ENCODE data around the gene RSPO4.
A peak's percentile ranks its signal among the peaks of the same experiment; 100 is the strongest.
"Not testable (repeated sequence)": the region's sequence is repeated elsewhere in the genome, so short reads cannot be mapped to it uniquely, and the experiment has no call there.

The RSPO4 gene

DNA sequence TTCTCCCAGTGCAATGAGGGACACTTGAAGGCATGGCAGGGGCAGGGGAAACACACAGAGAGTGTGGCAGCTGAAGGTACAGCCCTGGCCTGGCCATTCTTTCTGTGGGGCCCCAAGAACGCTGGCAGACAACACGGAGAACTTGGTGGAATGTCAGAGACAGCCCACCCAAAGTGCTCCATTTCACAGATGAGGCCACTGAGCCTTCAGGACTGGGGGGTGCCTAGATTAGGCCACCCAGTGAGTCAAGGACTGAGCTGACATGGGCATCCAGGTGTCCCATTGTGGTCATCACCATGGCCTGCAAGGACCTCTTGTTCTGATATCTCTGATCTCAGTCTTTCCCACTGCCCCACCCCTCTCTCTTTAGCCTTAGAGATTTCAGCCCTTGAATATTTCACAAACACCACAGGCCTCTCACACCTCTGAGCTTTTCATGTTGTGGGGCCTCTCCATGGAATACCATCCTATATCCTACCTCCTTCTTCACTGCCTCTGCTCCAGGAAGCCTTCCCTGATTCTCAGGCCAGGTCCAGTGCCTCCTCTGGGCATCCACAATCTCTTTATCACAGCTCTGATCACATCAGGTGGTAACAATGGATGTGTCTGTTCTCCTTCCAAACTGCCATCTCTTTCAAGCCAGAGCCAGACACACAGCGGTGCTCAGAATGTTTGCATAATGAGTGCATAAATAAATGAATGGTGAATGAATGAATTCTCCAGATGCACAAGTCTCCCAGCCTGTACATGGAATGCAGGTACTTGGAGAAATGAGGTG, 2.0 kb upstream of the RSPO4 start:
- DNase-seq (ENCODE audit: low spot score): no peak

DNA sequence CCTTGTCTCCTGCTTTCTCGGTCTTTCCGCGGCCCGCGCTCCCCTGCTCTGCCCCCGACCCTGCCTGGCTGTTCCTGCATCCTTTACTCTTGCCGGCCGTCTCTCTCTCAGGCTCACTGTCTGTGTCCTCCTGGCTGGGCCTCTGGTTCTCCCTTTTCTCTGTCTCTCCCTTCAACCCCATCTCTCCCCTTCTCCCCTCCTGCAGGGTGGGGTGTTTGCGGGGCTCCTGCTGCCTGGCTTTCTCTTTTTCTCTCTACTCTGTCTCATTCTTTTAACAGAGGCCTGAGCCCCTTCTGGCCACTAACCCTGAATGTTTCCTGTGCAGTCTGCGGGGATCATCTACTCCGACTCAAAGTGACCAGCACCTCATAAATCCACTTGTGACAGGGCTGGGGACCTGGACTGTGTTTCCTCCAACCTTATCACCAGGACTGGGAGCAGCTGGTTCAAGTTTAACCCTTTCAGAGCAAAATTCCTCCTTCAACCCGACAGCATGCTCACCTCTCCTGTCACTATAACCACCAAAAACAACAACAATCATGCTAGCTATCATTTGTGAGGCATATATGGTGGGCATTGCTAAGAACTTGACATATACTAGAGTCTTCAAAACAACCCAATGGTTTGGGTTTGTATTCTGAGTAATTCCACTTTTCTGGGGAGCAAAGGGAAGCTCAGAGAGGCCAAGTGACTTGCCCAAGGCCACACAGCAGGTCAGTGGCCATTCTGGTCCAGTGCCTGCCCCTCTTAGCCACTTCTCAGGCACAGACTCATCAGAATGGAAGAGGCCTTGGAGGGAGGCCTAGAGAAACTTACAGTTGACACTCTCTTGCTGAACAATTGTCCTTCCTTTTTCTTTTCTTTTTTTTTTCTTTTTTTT, 811 bp upstream of the RSPO4 start:
- no peak for DNase-seq (ENCODE audit: low spot score)

GRCh38 chr20:1001116-1001515, 995 bp downstream of the RSPO4 start:
- no peak for DNase-seq (ENCODE audit: low spot score)

DNA sequence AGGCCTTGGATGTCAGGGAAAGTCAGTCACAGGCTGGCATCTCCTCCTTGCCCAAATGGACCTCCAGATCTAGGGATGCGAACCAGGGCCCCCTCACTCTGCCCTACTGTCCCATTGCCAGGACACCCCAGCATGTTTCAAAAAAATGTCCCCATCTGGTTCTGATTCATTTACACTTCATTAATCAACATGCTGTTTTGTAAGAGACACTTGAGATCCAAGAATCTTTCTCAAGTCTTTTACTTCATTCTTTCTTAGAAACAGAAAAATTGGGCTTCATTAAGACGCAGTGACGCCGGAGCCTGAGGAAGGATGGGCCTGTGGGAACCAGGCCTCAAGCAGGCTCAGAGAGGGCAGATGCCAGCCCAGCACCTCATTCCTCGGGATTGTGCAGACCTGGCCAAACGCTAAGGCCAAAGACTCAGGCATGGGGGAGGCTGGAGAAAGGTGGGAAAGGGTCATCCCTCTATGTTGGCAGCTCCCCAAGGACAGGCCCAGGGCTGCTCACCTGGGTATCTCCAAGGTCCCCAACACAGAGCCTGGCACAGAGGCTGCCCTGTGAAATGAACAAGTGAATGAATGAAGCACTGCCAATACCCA, 3.8 kb downstream of the RSPO4 start:
- DNase-seq (ENCODE audit: low spot score): no peak

- DNase-seq (ENCODE audit: low spot score): no peak
Observed at GRCh38 chr20:997486-997885, 4.6 kb downstream of the RSPO4 start.

DNA sequence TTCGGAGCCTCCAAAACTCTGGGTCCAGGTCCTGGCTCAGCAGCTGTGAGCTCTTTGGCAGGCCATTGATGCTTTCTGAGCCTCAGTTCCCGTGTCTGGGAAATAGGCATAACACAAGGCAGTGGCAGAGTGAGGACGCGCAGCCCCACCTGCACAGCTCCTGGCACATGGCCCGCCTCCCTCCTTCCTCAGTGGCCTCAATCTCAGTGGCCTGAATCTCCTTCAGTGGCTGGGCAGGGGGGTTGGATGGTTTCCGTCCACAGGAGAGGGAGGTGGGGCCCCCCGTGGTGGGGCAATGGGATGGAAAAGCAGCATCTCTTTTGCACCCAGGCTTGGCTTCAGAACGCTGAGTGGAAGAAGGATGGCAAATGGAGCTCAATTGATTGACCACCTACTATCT, 5.1 kb downstream of the RSPO4 start:
- no peak for DNase-seq (ENCODE audit: low spot score)

GRCh38 chr20:995170-995569, 6.9 kb downstream of the RSPO4 start:
- DNase-seq (ENCODE audit: low spot score): no peak

DNA sequence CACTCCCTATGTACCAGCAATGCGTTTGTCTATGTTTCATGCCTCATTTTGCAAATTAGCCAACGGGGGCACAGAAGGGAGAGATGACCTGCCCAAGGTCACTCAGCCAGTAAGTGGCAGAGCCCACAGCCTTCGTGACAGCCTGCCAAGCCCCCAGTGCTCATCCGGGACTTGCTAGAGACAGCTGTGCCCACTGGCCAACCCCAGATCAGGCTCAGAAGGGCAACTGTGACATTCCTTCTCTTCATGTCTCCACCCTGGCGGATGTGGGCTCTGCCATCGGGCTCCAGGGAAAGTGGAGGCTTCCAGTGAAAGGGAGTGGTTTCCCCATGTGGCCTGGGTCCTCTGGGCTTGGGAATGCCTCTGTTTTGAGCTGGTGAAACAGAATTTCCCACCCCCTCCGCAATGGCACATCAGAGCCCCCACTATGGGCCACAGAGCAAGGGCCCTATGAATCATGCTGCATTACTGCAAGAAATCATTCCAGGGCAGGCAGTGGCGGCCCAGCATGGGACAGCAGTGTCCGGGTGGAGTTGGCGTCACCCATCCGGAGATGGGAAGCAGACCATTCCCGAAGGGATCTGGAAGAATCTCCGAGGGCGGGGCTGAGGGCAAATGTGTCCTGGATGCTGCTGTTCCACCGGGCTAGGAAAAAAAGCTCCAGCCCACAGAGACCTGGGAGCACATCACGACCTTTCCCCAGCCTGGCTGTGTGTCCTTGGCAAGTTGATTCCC, 9.1 kb downstream of the RSPO4 start:
- no peak for DNase-seq (ENCODE audit: low spot score)

- DNase-seq (ENCODE audit: low spot score): no peak
Observed at GRCh38 chr20:991850-992249, 10.3 kb downstream of the RSPO4 start.

DNA sequence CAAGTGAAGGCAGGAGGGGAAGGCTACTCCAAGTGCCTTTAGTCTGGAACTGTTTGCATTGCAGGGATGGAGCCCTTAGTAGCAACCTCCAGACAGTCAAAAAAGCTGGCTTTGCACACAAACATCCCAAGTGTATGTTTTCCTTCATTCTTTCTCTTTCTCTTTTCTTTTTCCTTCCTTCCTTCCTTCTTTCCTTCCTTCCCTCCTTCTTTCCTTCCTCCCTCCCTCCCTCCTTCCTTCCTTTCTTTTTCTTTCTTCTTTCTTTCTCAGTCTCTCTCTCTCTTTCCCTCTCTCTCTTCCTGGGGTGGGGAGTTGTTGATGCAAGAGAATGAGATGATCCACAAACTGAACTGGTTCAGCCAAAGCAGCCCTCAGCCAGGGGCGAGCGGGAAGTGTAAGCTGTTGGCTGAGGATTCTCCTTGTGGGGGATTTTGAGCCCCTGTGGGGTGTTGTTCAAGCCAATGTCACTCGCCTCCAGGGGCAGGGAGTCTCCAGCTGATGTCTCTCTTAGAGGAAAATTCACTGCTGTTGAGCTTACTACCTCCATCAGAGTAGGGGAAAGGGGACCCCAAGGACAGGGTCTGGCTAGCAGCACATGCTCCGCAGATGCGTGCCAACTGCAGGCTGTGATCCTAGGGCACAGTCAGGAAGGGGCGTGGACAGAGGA, 11.7 kb downstream of the RSPO4 start:
- DNase-seq (ENCODE audit: low spot score): no peak

GRCh38 chr20:988272-988671, 13.8 kb downstream of the RSPO4 start:
- no peak for DNase-seq (ENCODE audit: low spot score)

GRCh38 chr20:987677-988076, 14.4 kb downstream of the RSPO4 start:
- DNase-seq (ENCODE audit: low spot score): no peak

- no peak for DNase-seq (ENCODE audit: low spot score)
Observed at GRCh38 chr20:986733-987355, 15.3 kb downstream of the RSPO4 start.

- DNase-seq (ENCODE audit: low spot score): not testable (repeated sequence)
Observed at GRCh38 chr20:984994-985393, 17.1 kb downstream of the RSPO4 start.

GRCh38 chr20:982754-983153, 19.4 kb downstream of the RSPO4 start:
- no peak for DNase-seq (ENCODE audit: low spot score)

DNA sequence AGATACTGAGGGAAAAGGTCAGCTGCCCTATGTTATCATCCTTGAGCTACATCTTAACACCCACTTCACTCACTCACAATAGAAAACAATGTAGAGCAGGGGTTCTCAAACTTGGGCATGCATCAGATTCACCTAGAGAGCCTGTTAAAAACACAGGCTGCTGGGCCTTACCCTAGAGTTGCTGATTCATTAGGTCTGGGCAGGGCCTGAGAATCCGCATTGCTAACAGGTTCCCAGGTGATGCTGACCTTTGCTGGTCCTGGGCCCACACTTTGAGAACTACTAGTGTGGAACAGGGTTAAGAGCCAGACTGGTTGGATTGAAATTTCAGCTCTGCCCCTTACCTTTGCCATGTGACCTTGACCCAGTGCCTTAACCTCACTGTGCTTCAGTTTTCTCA, 25.1 kb downstream of the RSPO4 start:
- no peak for DNase-seq (ENCODE audit: low spot score)

- DNase-seq (ENCODE audit: low spot score): no peak
Observed at GRCh38 chr20:976033-976432, 26.1 kb downstream of the RSPO4 start.

GRCh38 chr20:973785-974194, 28.3 kb downstream of the RSPO4 start:
- DNase-seq (ENCODE audit: low spot score): peak; percentile 42

- DNase-seq (ENCODE audit: low spot score): no peak
Observed at GRCh38 chr20:972256-972655, 29.9 kb downstream of the RSPO4 start.

DNA sequence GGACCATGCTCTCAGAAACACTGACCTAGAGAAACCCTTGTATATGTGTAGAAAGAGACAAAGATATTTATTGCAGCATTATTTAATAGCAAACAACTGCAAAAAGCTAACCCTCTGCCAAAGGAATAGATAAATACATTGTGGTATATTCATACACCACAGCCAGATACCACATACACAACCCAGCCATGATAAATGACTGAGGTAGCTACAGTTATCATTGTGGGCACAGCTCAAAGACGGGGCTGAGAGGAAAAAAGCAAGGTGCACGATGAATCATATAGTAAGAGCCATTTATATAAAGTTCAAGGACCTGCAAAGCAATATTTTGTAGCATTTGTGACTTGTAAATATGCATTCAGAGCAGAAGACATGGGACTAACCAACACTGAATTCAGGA, 30.8 kb downstream of the RSPO4 start:
- no peak for DNase-seq (ENCODE audit: low spot score)

DNA sequence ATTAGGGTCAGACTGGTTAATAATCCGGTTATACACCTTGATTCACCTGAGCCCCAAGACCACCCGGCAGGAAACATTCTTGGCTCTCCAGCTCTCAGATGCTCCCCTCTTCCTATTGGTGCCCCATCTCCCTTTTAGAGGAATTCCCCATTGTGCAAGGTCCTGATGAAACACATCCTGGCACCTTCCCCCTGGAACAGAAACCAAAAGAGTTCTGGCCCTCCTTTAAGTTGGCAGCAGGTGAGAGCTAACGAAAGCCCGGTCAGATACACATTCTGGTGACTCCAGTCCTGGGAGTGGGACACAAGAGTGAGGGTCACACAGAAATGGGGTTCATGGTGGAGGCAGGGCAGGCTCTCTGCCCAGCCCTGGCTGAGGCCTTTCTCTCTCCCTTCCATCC, 32.2 kb downstream of the RSPO4 start:
- no peak for DNase-seq (ENCODE audit: low spot score)
